Measurements from ENCODE around the gene GOPC. TPM values are rescaled to one million over a fixed set of nuclear protein-coding genes. Genes with fewer than 3 reads are reported as not detected.

GOPC gene
- total RNA-seq, 1 donor from 2014 or later, result 49.0 TPM

DNA sequence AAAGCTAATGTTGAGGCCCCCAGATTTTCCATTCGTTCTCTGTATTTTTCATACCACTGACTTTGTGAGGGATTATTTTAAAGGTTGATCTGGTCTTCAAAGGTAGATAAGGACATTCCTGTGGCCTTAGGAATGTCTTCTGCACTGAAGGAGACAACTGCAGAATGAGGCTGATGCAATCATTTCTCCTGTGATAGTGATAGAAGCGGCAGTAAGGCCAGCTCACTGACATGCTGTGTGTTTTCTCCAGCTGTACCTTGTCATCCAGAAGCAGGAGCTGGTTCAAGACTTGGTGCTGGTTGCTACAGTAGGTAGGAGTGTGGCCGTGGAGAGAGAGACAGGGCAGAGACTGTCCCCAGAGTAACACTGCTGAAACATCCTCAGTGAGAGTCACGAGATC lies 66.0 kb downstream of the GOPC start:
- peaks cover 5% of the 10 kb centered on the region for H3K36me3 ChIP-seq (ENCODE audit: control insufficient read depth, insufficient read depth, low read length)
- no peaks in the 10 kb centered on the region for H3K27me3 ChIP-seq (ENCODE audit: control insufficient read depth, insufficient read depth, low read length)
- FAIRE-seq, result no peak
- DNase-seq (ENCODE audit: low read depth), result no peak
- no peak for TF ChIP-seq CTCF (IDR thresholded peaks at IDR 0.05; ENCODE audit: insufficient read depth, low read length, severe bottlenecking)
- H3K4me3 ChIP-seq (ENCODE audit: low read depth, low read length), result no peak overlapping the region

- H3K4me3 ChIP-seq (ENCODE audit: low read depth, low read length), result no peak overlapping the region
- DNase-seq (ENCODE audit: low read depth), result no peak
- no peaks in the 10 kb centered on the region for H3K27me3 ChIP-seq (ENCODE audit: control insufficient read depth, insufficient read depth, low read length)
- H3K36me3 ChIP-seq (ENCODE audit: control insufficient read depth, insufficient read depth, low read length), result peaks cover 5% of the 10 kb centered on the region
- no peak for FAIRE-seq
- TF ChIP-seq CTCF (IDR thresholded peaks at IDR 0.05; ENCODE audit: insufficient read depth, low read length, severe bottlenecking), result no peak
Observed at GRCh38 chr6:117534974-117535373, 67.3 kb downstream of the GOPC start.

GRCh38 chr6:117533775-117534174 lies 68.5 kb downstream of the GOPC start:
- Histone ChIP-seq H3K27me3 (ENCODE audit: control insufficient read depth, insufficient read depth, low read length) (no peaks in the 10 kb centered on the region), H3K4me3 (ENCODE audit: low read depth, low read length) (no peak overlapping the region), H3K36me3 (ENCODE audit: control insufficient read depth, insufficient read depth, low read length) (peaks cover 5% of the 10 kb centered on the region)
- TF ChIP-seq CTCF (IDR thresholded peaks at IDR 0.05; ENCODE audit: insufficient read depth, low read length, severe bottlenecking), result no peak
- FAIRE-seq (no peak), DNase-seq (ENCODE audit: low read depth) (no peak)

GRCh38 chr6:117531809-117532725 lies 70.2 kb downstream of the GOPC start:
- Histone ChIP-seq H3K36me3 (ENCODE audit: control insufficient read depth, insufficient read depth, low read length) (peaks cover 3% of the 10 kb centered on the region), H3K4me3 (ENCODE audit: low read depth, low read length) (no peak overlapping the region), H3K27me3 (ENCODE audit: control insufficient read depth, insufficient read depth, low read length) (no peaks in the 10 kb centered on the region)
- DNase-seq (ENCODE audit: low read depth) (no peak), FAIRE-seq (no peak)
- TF ChIP-seq CTCF (IDR thresholded peaks at IDR 0.05; ENCODE audit: insufficient read depth, low read length, severe bottlenecking), result no peak

DNA sequence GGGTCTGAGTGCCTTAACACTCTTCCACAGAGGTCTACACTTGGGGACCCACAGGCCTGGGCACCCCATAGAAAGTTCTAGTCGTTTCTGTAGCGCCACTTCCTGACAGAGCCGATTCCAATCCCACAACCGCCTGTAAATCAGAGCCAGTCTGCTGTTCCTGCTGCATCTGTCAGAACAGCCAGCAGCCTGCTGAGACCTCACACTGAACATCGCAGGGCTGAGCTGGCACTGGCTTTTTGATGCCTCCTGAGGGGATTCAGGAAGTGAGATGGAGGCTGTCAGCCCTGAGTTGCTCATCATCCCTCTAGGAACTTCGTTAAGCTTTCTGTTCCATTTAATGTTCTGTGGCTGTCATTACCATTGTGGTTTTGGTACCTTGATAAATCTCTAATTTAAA lies 71.0 kb downstream of the GOPC start:
- Histone ChIP-seq H3K4me3 (ENCODE audit: low read depth, low read length) (no peak overlapping the region), H3K27me3 (ENCODE audit: control insufficient read depth, insufficient read depth, low read length) (no peaks in the 10 kb centered on the region), H3K36me3 (ENCODE audit: control insufficient read depth, insufficient read depth, low read length) (peaks cover 3% of the 10 kb centered on the region)
- DNase-seq (ENCODE audit: low read depth), result no peak
- no peak for TF ChIP-seq CTCF (IDR thresholded peaks at IDR 0.05; ENCODE audit: insufficient read depth, low read length, severe bottlenecking)
- no peak for FAIRE-seq
